CD4-positive, alpha-beta memory T cell (primary cell): Measurements from ENCODE around the gene UBASH3B. TPM values are rescaled to one million over a fixed set of nuclear protein-coding genes. Genes with fewer than 3 reads are reported as not detected.

Experiments
- CTCF ChIA-PET: fragments of 350-600 bp; sonication (Branson Sonifier 250); formaldehyde crosslinking; loops from one replicate; lab custom pipeline; 2021; ENCODE audit warnings: inconsistent platforms; ENCODE audit not compliant: partially characterized antibody; lab: Charles Lee
- POLR2A ChIA-PET: fragments of 350-600 bp; sonication (Branson Sonifier 250); formaldehyde crosslinking; loops from one replicate; lab custom pipeline; 2021; ENCODE audit not compliant: partially characterized antibody; lab: Charles Lee
- DNase-seq, 5 donors: peaks; one replicate each; pipeline versions ENCODE4 v3.0.0 to v3.0.0-alpha.2; 2020 to 2022; ENCODE audit warnings: mixed read lengths in 1 of 5
- H3K27ac ChIP-seq: one replicate; pipeline ENCODE4 v1.7.0; 2013; ENCODE audit warnings: low read depth, low read length
- H3K27me3 ChIP-seq: 2 replicates; pipeline ENCODE4 v1.7.0; 2013; ENCODE audit warnings: mild to moderate bottlenecking, low read length, moderate library complexity; ENCODE audit not compliant: insufficient read depth
- H3K36me3 ChIP-seq: 2 replicates; pipeline ENCODE4 v1.7.0; 2013; ENCODE audit warnings: mild to moderate bottlenecking, low read length, moderate library complexity; ENCODE audit not compliant: insufficient read depth
- H3K4me1 ChIP-seq: 2 replicates; pipeline ENCODE4 v1.7.0; 2013; ENCODE audit warnings: mild to moderate bottlenecking, low read length, moderate library complexity; ENCODE audit not compliant: insufficient read depth
- H3K4me3 ChIP-seq, 2 donors: one replicate each; pipeline ENCODE4 v1.7.0; 2013; ENCODE audit warnings: low read length in 2 of 2, mild to moderate bottlenecking in 1 of 2
- H3K9me3 ChIP-seq, 2 donors: one replicate each; pipeline ENCODE4 v1.7.0; 2013; ENCODE audit warnings: low read length in 2 of 2, control low read depth in 1 of 2; ENCODE audit not compliant: control insufficient read depth in 1 of 2
- H3K27ac Mint-ChIP-seq, 7 donors: one replicate each; pipeline ENCODE4 v1.8.0; 2020 to 2021; ENCODE audit warnings: mixed read lengths in 7 of 7, mild to moderate bottlenecking in 6 of 7, inconsistent platforms in 3 of 7, moderate library complexity in 3 of 7
- H3K27me3 Mint-ChIP-seq, 2 donors: one replicate each; pipeline ENCODE4 v1.8.0; 2020 to 2021; ENCODE audit warnings: mixed read lengths in 2 of 2
- H3K36me3 Mint-ChIP-seq, 2 donors: one replicate each; pipeline ENCODE4 v1.8.0; 2020 to 2021; ENCODE audit warnings: mixed read lengths in 2 of 2, inconsistent platforms in 1 of 2, mild to moderate bottlenecking in 1 of 2
- H3K4me1 Mint-ChIP-seq, 4 donors: one replicate each; pipeline ENCODE4 v1.8.0; 2020 to 2021; ENCODE audit warnings: mixed read lengths in 4 of 4, mild to moderate bottlenecking in 1 of 4
- H3K4me3 Mint-ChIP-seq, 8 donors: one replicate each; pipeline ENCODE4 v1.8.0; 2020 to 2021; ENCODE audit warnings: mixed read lengths in 8 of 8, mild to moderate bottlenecking in 7 of 8, moderate library complexity in 6 of 8, inconsistent platforms in 3 of 8
- H3K9me3 Mint-ChIP-seq, 8 donors: one replicate each; pipeline ENCODE4 v1.8.0; 2020 to 2021; ENCODE audit warnings: mixed read lengths in 8 of 8, mild to moderate bottlenecking in 5 of 8, inconsistent platforms in 3 of 8, moderate library complexity in 1 of 8
- intact Hi-C: fragments of 100-400 bp; cut with micrococcal nuclease; formaldehyde crosslinking; loops from one replicate; pipeline ENCODE4 v1.15.1; 2023
- polyA plus RNA-seq, 2 donors: library from polyadenylated mRNA; unstranded; fragments of 300-500 nt; fragmentation: Illumina TruSeq; gene quantifications; one replicate each; pipeline ENCODE4 v1.2.3, GENCODE V29; 2021
- total RNA-seq, 2 experiments: library from RNA; stranded (reverse); gene quantifications; one replicate each; pipeline ENCODE4 v1.2.3, GENCODE V29; 2021

Gene UBASH3B
- total and polyA plus RNA-seq, 4 experiments from 2014 or later, result 6.7 to 30.9 (median 20.2) TPM

GRCh38 chr11:122755941-122756340 is 100.4 kb downstream of the UBASH3B start:
- Histone ChIP-seq H3K4me3 (no peak overlapping the region), H3K27me3 (no peaks in the 10 kb centered on the region), H3K27ac (no peak overlapping the region), H3K36me3 (no peaks in the 10 kb centered on the region), H3K4me1 (peaks cover 29% of the 10 kb centered on the region), H3K9me3 (no peaks in the 10 kb centered on the region)
- no peaks in the 10 kb centered on the region for H3K27me3 Mint-ChIP-seq
- no peaks in the 10 kb centered on the region for H3K36me3 Mint-ChIP-seq
- peak overlapping the region in 2 of 7 donors; percentile 10 to 65 for H3K27ac Mint-ChIP-seq
- intact Hi-C loops, result loop anchor here (2.0 kb wide), 2 partner anchors 51 to 175 kb away; no protein-coding TSS in a partner anchor
- no peak overlapping the region for H3K4me3 Mint-ChIP-seq
- ChIA-PET CTCF (interaction anchor here (0.9 to 19.9 kb wide), 29 partner anchors 8 to 175 kb away, joined by 3 to 472 read pairs (median 10); partner anchors contain the start of gene UBASH3B), POLR2A (interaction anchor here (0.8 to 4.3 kb wide), 14 partner anchors 11 to 306 kb away, joined by 3 to 60 read pairs (median 4); partner anchors contain the start of genes HSPA8 and UBASH3B)
- H3K9me3 Mint-ChIP-seq, result no peaks in the 10 kb centered on the region
- no peak for DNase-seq
- H3K4me1 Mint-ChIP-seq, result peaks cover 27 to 56% (median 44%) of the 10 kb centered on the region in 4 donors

- H3K27me3 Mint-ChIP-seq, result no peaks in the 10 kb centered on the region
- POLR2A ChIA-PET, result interaction anchor here (0.8 to 4.3 kb wide), 13 partner anchors 11 to 305 kb away, joined by 3 to 60 read pairs (median 5); partner anchors contain the start of genes HSPA8 and UBASH3B
- H3K9me3 Mint-ChIP-seq, result no peaks in the 10 kb centered on the region
- H3K4me1 Mint-ChIP-seq, result peaks cover 27 to 53% (median 42%) of the 10 kb centered on the region in 4 donors
- no peaks in the 10 kb centered on the region for H3K36me3 ChIP-seq
- H3K4me1 ChIP-seq, result peaks cover 29% of the 10 kb centered on the region
- H3K27ac Mint-ChIP-seq, result peak overlapping the region in 4 of 7 donors; percentile 10 to 65 (median 55)
- CTCF ChIA-PET, result interaction anchor here (0.9 to 19.9 kb wide), 28 partner anchors 9 to 176 kb away, joined by 3 to 472 read pairs (median 10); partner anchors contain the start of gene UBASH3B
- no peaks in the 10 kb centered on the region for H3K9me3 ChIP-seq
- no peaks in the 10 kb centered on the region for H3K36me3 Mint-ChIP-seq
- peak; percentile 44 to 54 (median 50) for DNase-seq
- no peak overlapping the region for H3K27ac ChIP-seq
- no peak overlapping the region for H3K4me3 Mint-ChIP-seq
- no peaks in the 10 kb centered on the region for H3K27me3 ChIP-seq
- H3K4me3 ChIP-seq, result no peak overlapping the region
- intact Hi-C loops, result loop anchor here (2.0 kb wide), 2 partner anchors 52 to 176 kb away; no protein-coding TSS in a partner anchor
Observed at GRCh38 chr11:122756417-122756816, 100.9 kb downstream of the UBASH3B start.

GRCh38 chr11:122757201-122757600 is 101.7 kb downstream of the UBASH3B start:
- no peaks in the 10 kb centered on the region for H3K36me3 Mint-ChIP-seq
- no peaks in the 10 kb centered on the region for H3K9me3 Mint-ChIP-seq
- no peak overlapping the region for H3K27ac ChIP-seq
- no peak for DNase-seq
- intact Hi-C loops, result loop anchor here (2.0 kb wide), 2 partner anchors 52 to 176 kb away; no protein-coding TSS in a partner anchor
- peaks cover 29% of the 10 kb centered on the region for H3K4me1 ChIP-seq
- no peaks in the 10 kb centered on the region for H3K27me3 ChIP-seq
- no peaks in the 10 kb centered on the region for H3K27me3 Mint-ChIP-seq
- H3K4me1 Mint-ChIP-seq, result peaks cover 25 to 48% (median 37%) of the 10 kb centered on the region in 4 donors
- H3K4me3 ChIP-seq, result no peak overlapping the region
- H3K4me3 Mint-ChIP-seq, result no peak overlapping the region
- no peak overlapping the region for H3K27ac Mint-ChIP-seq
- H3K36me3 ChIP-seq, result no peaks in the 10 kb centered on the region
- H3K9me3 ChIP-seq, result no peaks in the 10 kb centered on the region
- ChIA-PET CTCF (interaction anchor here (3.4 to 19.9 kb wide), 10 partner anchors 11 to 125 kb away, joined by 18 to 472 read pairs (median 54); partner anchors contain the start of gene UBASH3B), POLR2A (interaction anchor here (1.6 to 4.3 kb wide), 3 partner anchors 12 to 102 kb away, joined by 5 to 60 read pairs (median 35); partner anchors contain the start of gene UBASH3B)

- Histone ChIP-seq H3K4me1 (peaks cover 32% of the 10 kb centered on the region), H3K4me3 (no peak overlapping the region), H3K36me3 (no peaks in the 10 kb centered on the region), H3K9me3 (no peaks in the 10 kb centered on the region), H3K27ac (no peak overlapping the region), H3K27me3 (no peaks in the 10 kb centered on the region)
- ChIA-PET POLR2A (interaction anchor here (0.9 to 1.5 kb wide), 4 partner anchors 62 to 178 kb away, joined by 3 to 5 read pairs (median 3); no protein-coding TSS in a partner anchor), CTCF (interaction anchor here (0.9 to 19.9 kb wide), 5 partner anchors 11 to 126 kb away, joined by 3 to 472 read pairs (median 133); partner anchors contain the start of gene UBASH3B)
- H3K9me3 Mint-ChIP-seq, result no peaks in the 10 kb centered on the region
- peaks cover 27 to 44% (median 38%) of the 10 kb centered on the region in 4 donors for H3K4me1 Mint-ChIP-seq
- H3K36me3 Mint-ChIP-seq, result no peaks in the 10 kb centered on the region
- no peak for DNase-seq
- intact Hi-C loops, result no loop called here
- H3K27me3 Mint-ChIP-seq, result no peaks in the 10 kb centered on the region
- H3K27ac Mint-ChIP-seq, result no peak overlapping the region
- no peak overlapping the region for H3K4me3 Mint-ChIP-seq
Observed at GRCh38 chr11:122758339-122758738, 102.8 kb downstream of the UBASH3B start.

- intact Hi-C loops, result no loop called here
- H3K4me3 ChIP-seq, result no peak overlapping the region
- peaks cover 31% of the 10 kb centered on the region for H3K4me1 ChIP-seq
- ChIA-PET CTCF (interaction anchor here (0.9 to 19.9 kb wide), 5 partner anchors 11 to 126 kb away, joined by 3 to 472 read pairs (median 133); partner anchors contain the start of gene UBASH3B), POLR2A (interaction anchor here (0.9 to 1.5 kb wide), 4 partner anchors 62 to 179 kb away, joined by 3 to 5 read pairs (median 3); no protein-coding TSS in a partner anchor)
- peaks cover 24 to 41% (median 34%) of the 10 kb centered on the region in 4 donors for H3K4me1 Mint-ChIP-seq
- H3K9me3 ChIP-seq, result no peaks in the 10 kb centered on the region
- H3K4me3 Mint-ChIP-seq, result no peak overlapping the region
- no peak for DNase-seq
- H3K36me3 ChIP-seq, result no peaks in the 10 kb centered on the region
- no peaks in the 10 kb centered on the region for H3K27me3 Mint-ChIP-seq
- no peaks in the 10 kb centered on the region for H3K36me3 Mint-ChIP-seq
- H3K27ac Mint-ChIP-seq, result peak overlapping the region in 2 of 7 donors; percentile 6 to 59
- H3K27ac ChIP-seq, result no peak overlapping the region
- H3K27me3 ChIP-seq, result no peaks in the 10 kb centered on the region
- H3K9me3 Mint-ChIP-seq, result no peaks in the 10 kb centered on the region
Observed at GRCh38 chr11:122758974-122759373, 103.5 kb downstream of the UBASH3B start.

- Histone ChIP-seq H3K27me3 (no peaks in the 10 kb centered on the region), H3K27ac (no peak overlapping the region), H3K4me1 (peaks cover 5% of the 10 kb centered on the region), H3K4me3 (no peak overlapping the region), H3K9me3 (no peaks in the 10 kb centered on the region), H3K36me3 (no peaks in the 10 kb centered on the region)
- intact Hi-C loops, result no loop called here
- Mint-ChIP-seq H3K27me3 (no peaks in the 10 kb centered on the region), H3K27ac (peak overlapping the region in 1 of 7 donors; percentile 42), H3K36me3 (no peaks in the 10 kb centered on the region), H3K9me3 (no peaks in the 10 kb centered on the region), H3K4me3 (no peak overlapping the region), H3K4me1 (peaks cover 7 to 32% (median 15%) of the 10 kb centered on the region in 4 donors)
- ChIA-PET POLR2A (no interaction called here), CTCF (interaction anchor here (0.6 to 3.6 kb wide), 6 partner anchors 8 to 135 kb away, joined by 3 to 18 read pairs (median 4); no protein-coding TSS in a partner anchor)
- DNase-seq, result no peak
Observed at GRCh38 chr11:122763108-122763507, 107.6 kb downstream of the UBASH3B start.
